22Rv1 (cell line): Measurements from ENCODE around the gene DET1.

Experiments
- CTCF ChIP-seq: fragments of 450-650 bp; IDR thresholded peaks from 2 replicates; pipeline ENCODE4 v1.5.1; 2017; ENCODE audit warnings: mild to moderate bottlenecking
- ZFX ChIP-seq: fragments of 450-650 bp; IDR thresholded peaks from 2 replicates; pipeline ENCODE4 v1.6.1; 2017; ENCODE audit warnings: antibody characterized with exemption, borderline replicate concordance

GRCh38 chr15:88537591-88538317, 8.7 kb downstream of the DET1 start:
- TF ChIP-seq CTCF = no peak
- TF ChIP-seq ZFX = no peak
